HCT116 (cell line): ENCODE results near the gene COPS8. TPM values are rescaled to one million over a fixed set of nuclear protein-coding genes. Genes with fewer than 3 reads are reported as not detected.

Source experiments
- ATAC-seq: fragments of 200-7000 bp; cut with Tn5 transposase; 2 replicates; pipeline ENCODE4 v1.9.1; 2020; ENCODE audit warnings: mild to moderate bottlenecking, moderate library complexity
- BruUV-seq: library from RNA; stranded (reverse); fragments of 400-500 nt; replicated peaks from 2 replicates; lab custom pipeline; 2021; lab: Mats Ljungman, UMichigan
- CTCF ChIA-PET: fragments of 300-600 bp; sonication (Branson Sonifier 250); formaldehyde crosslinking; loops from one replicate; lab custom pipeline; 2021; ENCODE audit warnings: antibody characterized with exemption; lab: Charles Lee
- POLR2A ChIA-PET: fragments of 300-600, 350-600 bp; sonication (Branson Sonifier 250); formaldehyde crosslinking; loops from one replicate; lab custom pipeline; 2021; ENCODE audit warnings: antibody characterized with exemption; lab: Charles Lee
- RAD21 ChIA-PET, 2 experiments: fragments of 300-600 bp; sonication (Branson Sonifier 250); formaldehyde crosslinking; loops; one replicate each; lab custom pipeline; 2023; ENCODE audit warnings: low total read pairs in 2 of 2; ENCODE audit not compliant: uncharacterized antibody in 2 of 2, unreplicated experiment in 2 of 2, low non-redundant PET in 1 of 2; lab: Charles Lee
- DNase-seq: peaks from one replicate; pipeline ENCODE4 v3.0.0-alpha.2; 2010; ENCODE audit warnings: low read depth, low spot score
- H2AFZ ChIP-seq: fragments of 200-600 bp; shearing (Covaris generic), sonication (generic); 2 replicates; pipeline ENCODE4 v1.6.1; 2017; ENCODE audit warnings: low read depth, mixed run types, mixed read lengths, antibody characterized with exemption, low read length; ENCODE audit not compliant: poor library complexity, severe bottlenecking
- H3K27ac ChIP-seq: 2 replicates; pipeline ENCODE4 v1.5.1; 2012; ENCODE audit warnings: low read depth, low read length
- H3K27me3 ChIP-seq: fragments of 200-600 bp; sonication (generic); 2 replicates; pipeline ENCODE4 v1.6.1; 2016; ENCODE audit warnings: mixed run types, low read length, mixed read lengths; ENCODE audit not compliant: insufficient read depth
- H3K36me3 ChIP-seq, 2 experiments: fragments of 200-500 bp in 1 of 2; fragments of 200-600 bp in 1 of 2; sonication (Bioruptor generic) in 1 of 2; sonication (generic) in 1 of 2; 2 replicates each; pipeline versions ENCODE4 v1.5.1 to v1.6.1; 2014 to 2016; ENCODE audit warnings: low read length in 2 of 2, inconsistent platforms in 1 of 2, mixed read lengths in 1 of 2, mixed run types in 1 of 2; ENCODE audit not compliant: insufficient read depth in 2 of 2, control insufficient read depth in 1 of 2
- H3K4me1 ChIP-seq, 2 experiments: fragments of 200-600 bp in 1 of 2; sonication (generic) in 1 of 2; 2 replicates each; pipeline versions ENCODE4 v1.5.1 to v1.6.1; 2012 to 2017; ENCODE audit warnings: low read length in 2 of 2, inconsistent platforms in 1 of 2, mild to moderate bottlenecking in 1 of 2, mixed read lengths in 1 of 2, mixed run types in 1 of 2, moderate library complexity in 1 of 2; ENCODE audit not compliant: insufficient read depth in 2 of 2, control insufficient read depth in 1 of 2
- H3K4me2 ChIP-seq: fragments of 200-600 bp; sonication (generic); 2 replicates; pipeline ENCODE4 v1.6.1; 2017; ENCODE audit warnings: mixed run types, low read length, mixed read lengths
- H3K4me3 ChIP-seq, 2 experiments: fragments of 200-600 bp in 1 of 2; sonication (generic) in 1 of 2; replicated peaks in 1 of 2; 2 replicates each; pipeline ENCODE4 v1.5.1; 2011 to 2016; ENCODE audit warnings: low read length in 2 of 2, control low read depth in 1 of 2, low read depth in 1 of 2, mild to moderate bottlenecking in 1 of 2, mixed read lengths in 1 of 2, mixed run types in 1 of 2
- H3K79me2 ChIP-seq: fragments of 200-600 bp; sonication (generic); 2 replicates; pipeline ENCODE4 v1.6.1; 2017; ENCODE audit warnings: mild to moderate bottlenecking, mixed run types, low read length, moderate library complexity, mixed read lengths; ENCODE audit not compliant: insufficient read depth
- H3K9ac ChIP-seq: fragments of 200-600 bp; sonication (generic); 2 replicates; pipeline ENCODE4 v1.6.1; 2016; ENCODE audit warnings: low read length, mixed read lengths
- H3K9me2 ChIP-seq: fragments of 200-600 bp; sonication (generic), shearing (Covaris generic); 2 replicates; pipeline ENCODE4 v1.6.1; 2017; ENCODE audit warnings: mixed run types, mild to moderate bottlenecking, moderate library complexity; ENCODE audit not compliant: insufficient read depth
- H3K9me3 ChIP-seq, 2 experiments: fragments of 200-500 bp in 1 of 2; fragments of 200-600 bp in 1 of 2; sonication (Bioruptor generic) in 1 of 2; sonication (generic) in 1 of 2; 2 replicates each; pipeline ENCODE4 v1.6.1; 2014 to 2017; ENCODE audit warnings: low read length in 2 of 2, mixed read lengths in 2 of 2, inconsistent platforms in 1 of 2, low read depth in 1 of 2, mild to moderate bottlenecking in 1 of 2, mixed run types in 1 of 2, moderate library complexity in 1 of 2; ENCODE audit not compliant: control insufficient read depth in 1 of 2, insufficient read depth in 1 of 2
- H4K20me1 ChIP-seq: fragments of 200-600 bp; sonication (generic), shearing (Covaris generic); 2 replicates; pipeline ENCODE4 v1.6.1; 2017; ENCODE audit warnings: mixed run types, mild to moderate bottlenecking, moderate library complexity; ENCODE audit not compliant: insufficient read depth
- CBX3 ChIP-seq: IDR thresholded peaks from 2 replicates; pipeline ENCODE4 v1.6.1; 2012; ENCODE audit warnings: low read depth
- FOSL1 ChIP-seq: IDR thresholded peaks from 2 replicates; pipeline ENCODE4 v1.6.1; 2012; ENCODE audit warnings: low read depth
- RAD21 ChIP-seq: IDR thresholded peaks from 2 replicates; pipeline ENCODE4 v1.6.1; 2012; ENCODE audit warnings: low read depth, mild to moderate bottlenecking
- intact Hi-C: fragments of 100-400 bp; cut with micrococcal nuclease; formaldehyde crosslinking; loops from 2 replicates; pipeline ENCODE4 v1.10.0; 2022
- total RNA-seq: library from RNA; stranded (reverse); gene quantifications from one replicate; pipeline ENCODE4 v1.2.1, GENCODE V29; 2021; ENCODE audit not compliant: unreplicated experiment
- TF ChIP-seq, protein P1 (sequence below), 3 experiments: fragments of 200-600 bp in 1 of 3; sonication (generic) in 1 of 3; IDR thresholded peaks in 2 of 3; conservative IDR thresholded peaks in 1 of 3; 2 replicates each; pipeline ENCODE4 v1.5.1; 2012 to 2017; ENCODE audit warnings: low read depth in 2 of 3, low read length in 2 of 3, antibody characterized with exemption in 1 of 3, borderline replicate concordance in 1 of 3, control low read depth in 1 of 3, mild to moderate bottlenecking in 1 of 3, mixed read lengths in 1 of 3, mixed run types in 1 of 3, moderate library complexity in 1 of 3; ENCODE audit not compliant: insufficient read depth in 1 of 3
- TF ChIP-seq, protein P2 (sequence below): IDR thresholded peaks from 2 replicates; pipeline ENCODE4 v1.6.1; 2012; ENCODE audit warnings: low read depth

COPS8 gene
- total RNA-seq, 1 experiment from 2014 or later, result 42.2 TPM

DNA sequence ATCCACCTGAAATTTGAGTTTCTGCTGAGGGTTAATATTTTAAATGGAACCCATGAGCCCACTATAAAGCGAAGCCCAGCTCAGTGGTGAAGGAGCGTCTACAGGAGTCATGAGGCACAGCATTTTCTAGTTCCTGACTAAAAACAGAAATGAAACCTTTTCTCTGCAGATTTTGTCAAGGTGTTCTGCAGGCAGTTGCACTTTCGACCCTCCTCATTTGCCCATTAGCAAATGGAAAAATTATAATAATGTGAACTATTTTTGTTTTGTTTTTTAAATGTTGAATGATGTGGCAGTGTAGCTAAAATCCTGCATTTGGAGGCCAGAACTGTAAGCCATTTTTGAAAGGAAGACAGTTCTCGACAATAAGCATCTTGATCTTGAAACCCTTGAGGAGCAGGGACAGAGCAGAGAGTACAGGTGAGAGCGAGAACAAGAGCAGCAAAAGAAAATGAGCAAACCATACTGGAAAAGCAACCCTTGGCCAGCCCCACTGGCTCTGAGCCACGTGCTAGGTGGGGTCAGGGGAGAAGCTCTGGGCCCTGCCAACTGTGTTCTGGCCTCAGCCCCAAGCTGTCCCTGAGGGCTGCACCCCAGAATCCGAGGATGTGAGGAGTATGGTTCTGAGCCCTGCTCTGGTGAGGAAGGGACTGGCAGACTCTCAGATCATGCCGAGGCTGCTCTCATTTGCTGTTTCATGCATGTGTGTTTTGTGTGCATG, 26.4 kb upstream of the COPS8 start:
- no peak overlapping the region for H3K4me3 ChIP-seq
- TF ChIP-seq FOSL1 (no peak), CBX3 (no peak)
- no peaks in the 10 kb centered on the region; the same call in 1 of the 2 replicates for H4K20me1 ChIP-seq
- no peaks in the 10 kb centered on the region for H3K79me2 ChIP-seq
- no peak overlapping the region for H3K4me2 ChIP-seq
- no peaks in the 10 kb centered on the region for H3K9me3 ChIP-seq
- ChIA-PET POLR2A (no interaction called here), RAD21 (no interaction called here), CTCF (no interaction called here)
- H3K36me3 ChIP-seq, result no peaks in the 10 kb centered on the region
- H2AFZ ChIP-seq, result no peak overlapping the region
- no TSS peak for BruUV-seq
- no peak overlapping the region for H3K27ac ChIP-seq
- DNase-seq (no peak), ATAC-seq (no peak)
- H3K4me1 ChIP-seq, result peaks cover 0 to 7% of the 10 kb centered on the region in 2 experiments; a peak in 1 of 4 replicates
- H3K9me2 ChIP-seq, result no peaks in the 10 kb centered on the region
- no peak overlapping the region for H3K9ac ChIP-seq
- intact Hi-C loops, result no loop called here
- H3K27me3 ChIP-seq, result no peaks in the 10 kb centered on the region

DNA sequence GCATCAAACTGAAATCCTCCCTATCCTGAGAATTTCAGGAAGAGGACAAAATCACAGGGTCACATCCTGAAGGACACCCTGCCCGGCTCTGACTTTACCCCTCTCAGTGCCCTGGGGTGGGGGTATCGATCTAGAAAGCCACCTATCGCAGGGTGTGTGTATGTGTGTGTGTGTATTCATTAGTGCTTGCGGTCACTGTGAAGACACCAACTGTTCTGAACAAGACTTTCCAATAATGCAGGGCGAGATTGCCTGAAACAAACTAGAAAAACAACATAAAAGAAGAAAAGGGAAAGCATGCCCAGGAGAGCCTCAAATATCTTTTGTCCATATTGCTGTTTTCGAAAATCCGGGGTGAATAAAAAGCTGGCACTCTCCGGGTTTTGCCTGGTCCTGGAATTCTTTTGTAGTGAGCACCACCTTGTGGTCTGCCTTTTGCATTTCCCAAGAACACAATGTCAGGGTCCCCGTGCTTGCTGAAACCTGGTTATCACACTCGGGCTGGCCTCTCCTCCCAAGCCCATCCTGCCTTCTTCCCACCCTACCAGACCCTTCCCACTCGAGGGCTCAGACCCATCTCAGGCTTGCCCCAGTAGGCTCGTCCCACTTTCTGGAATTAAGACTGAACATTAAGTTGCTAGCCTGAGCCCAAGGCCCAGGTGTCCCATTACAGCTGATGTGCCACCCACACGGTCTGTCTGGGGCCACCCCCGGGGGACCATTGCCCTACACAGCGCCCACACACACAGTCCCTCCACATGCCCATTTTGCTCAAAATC, 25.0 kb upstream of the COPS8 start:
- H2AFZ ChIP-seq, result no peak overlapping the region
- intact Hi-C loops, result loop anchor here (1.0 to 10.0 kb wide), 4 partner anchors 547 to 866 kb away; no protein-coding TSS in a partner anchor
- H3K79me2 ChIP-seq, result no peaks in the 10 kb centered on the region
- ChIA-PET RAD21 (interaction anchor here in 1 of 2 experiments (1.0 kb wide), 1 partner anchor 547 kb away, joined by 3 read pairs; no protein-coding TSS in a partner anchor), POLR2A (no interaction called here), CTCF (interaction anchor here (1.3 to 1.7 kb wide), 4 partner anchors 33 to 1295 kb away, joined by 3 to 12 read pairs (median 4); no protein-coding TSS in a partner anchor)
- no peaks in the 10 kb centered on the region for H3K36me3 ChIP-seq
- no peak overlapping the region for H3K4me3 ChIP-seq
- no TSS peak for BruUV-seq
- no peaks in the 10 kb centered on the region for H3K27me3 ChIP-seq
- H3K9ac ChIP-seq, result no peak overlapping the region
- ATAC-seq, result peak; percentile 92
- H3K9me2 ChIP-seq, result no peaks in the 10 kb centered on the region
- H4K20me1 ChIP-seq, result no peaks in the 10 kb centered on the region
- peaks cover 0 to 7% of the 10 kb centered on the region in 2 experiments; a peak in 1 of 4 replicates for H3K4me1 ChIP-seq
- H3K27ac ChIP-seq, result no peak overlapping the region
- TF ChIP-seq, protein P1, sequence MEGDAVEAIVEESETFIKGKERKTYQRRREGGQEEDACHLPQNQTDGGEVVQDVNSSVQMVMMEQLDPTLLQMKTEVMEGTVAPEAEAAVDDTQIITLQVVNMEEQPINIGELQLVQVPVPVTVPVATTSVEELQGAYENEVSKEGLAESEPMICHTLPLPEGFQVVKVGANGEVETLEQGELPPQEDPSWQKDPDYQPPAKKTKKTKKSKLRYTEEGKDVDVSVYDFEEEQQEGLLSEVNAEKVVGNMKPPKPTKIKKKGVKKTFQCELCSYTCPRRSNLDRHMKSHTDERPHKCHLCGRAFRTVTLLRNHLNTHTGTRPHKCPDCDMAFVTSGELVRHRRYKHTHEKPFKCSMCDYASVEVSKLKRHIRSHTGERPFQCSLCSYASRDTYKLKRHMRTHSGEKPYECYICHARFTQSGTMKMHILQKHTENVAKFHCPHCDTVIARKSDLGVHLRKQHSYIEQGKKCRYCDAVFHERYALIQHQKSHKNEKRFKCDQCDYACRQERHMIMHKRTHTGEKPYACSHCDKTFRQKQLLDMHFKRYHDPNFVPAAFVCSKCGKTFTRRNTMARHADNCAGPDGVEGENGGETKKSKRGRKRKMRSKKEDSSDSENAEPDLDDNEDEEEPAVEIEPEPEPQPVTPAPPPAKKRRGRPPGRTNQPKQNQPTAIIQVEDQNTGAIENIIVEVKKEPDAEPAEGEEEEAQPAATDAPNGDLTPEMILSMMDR (IDR thresholded peaks at IDR 0.05 in 2 of 3, conservative IDR thresholded peaks at IDR 0.05 in 1 of 3; ENCODE audit: borderline replicate concordance in 1 of 3, insufficient read depth in 1 of 3, low read depth in 2 of 3, low read length in 2 of 3), result peak; percentile 56 to 72 (median 68); a peak in 5 of 6 replicates
- TF ChIP-seq, protein P2, sequence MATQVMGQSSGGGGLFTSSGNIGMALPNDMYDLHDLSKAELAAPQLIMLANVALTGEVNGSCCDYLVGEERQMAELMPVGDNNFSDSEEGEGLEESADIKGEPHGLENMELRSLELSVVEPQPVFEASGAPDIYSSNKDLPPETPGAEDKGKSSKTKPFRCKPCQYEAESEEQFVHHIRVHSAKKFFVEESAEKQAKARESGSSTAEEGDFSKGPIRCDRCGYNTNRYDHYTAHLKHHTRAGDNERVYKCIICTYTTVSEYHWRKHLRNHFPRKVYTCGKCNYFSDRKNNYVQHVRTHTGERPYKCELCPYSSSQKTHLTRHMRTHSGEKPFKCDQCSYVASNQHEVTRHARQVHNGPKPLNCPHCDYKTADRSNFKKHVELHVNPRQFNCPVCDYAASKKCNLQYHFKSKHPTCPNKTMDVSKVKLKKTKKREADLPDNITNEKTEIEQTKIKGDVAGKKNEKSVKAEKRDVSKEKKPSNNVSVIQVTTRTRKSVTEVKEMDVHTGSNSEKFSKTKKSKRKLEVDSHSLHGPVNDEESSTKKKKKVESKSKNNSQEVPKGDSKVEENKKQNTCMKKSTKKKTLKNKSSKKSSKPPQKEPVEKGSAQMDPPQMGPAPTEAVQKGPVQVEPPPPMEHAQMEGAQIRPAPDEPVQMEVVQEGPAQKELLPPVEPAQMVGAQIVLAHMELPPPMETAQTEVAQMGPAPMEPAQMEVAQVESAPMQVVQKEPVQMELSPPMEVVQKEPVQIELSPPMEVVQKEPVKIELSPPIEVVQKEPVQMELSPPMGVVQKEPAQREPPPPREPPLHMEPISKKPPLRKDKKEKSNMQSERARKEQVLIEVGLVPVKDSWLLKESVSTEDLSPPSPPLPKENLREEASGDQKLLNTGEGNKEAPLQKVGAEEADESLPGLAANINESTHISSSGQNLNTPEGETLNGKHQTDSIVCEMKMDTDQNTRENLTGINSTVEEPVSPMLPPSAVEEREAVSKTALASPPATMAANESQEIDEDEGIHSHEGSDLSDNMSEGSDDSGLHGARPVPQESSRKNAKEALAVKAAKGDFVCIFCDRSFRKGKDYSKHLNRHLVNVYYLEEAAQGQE, result no peak
- peak; percentile 84 for TF ChIP-seq RAD21
- H3K4me2 ChIP-seq, result no peak overlapping the region
- DNase-seq, result peak; percentile 48
- H3K9me3 ChIP-seq, result no peaks in the 10 kb centered on the region
